Stomach (tissue), 4 donors: ENCODE results near the gene KRT80.

Experiments used
- EP300 ChIP-seq: sonication (generic); formaldehyde crosslinking; IDR thresholded peaks from one replicate; pipeline ENCODE4 v1.6.1; 2017; ENCODE audit warnings: antibody characterized with exemption
- POLR2A ChIP-seq, 4 donors: fragments of 450-650 bp; IDR thresholded peaks; one replicate each; pipeline ENCODE4 v1.6.1; 2016; ENCODE audit warnings: antibody characterized with exemption in 4 of 4, control low read depth in 2 of 4, mild to moderate bottlenecking in 1 of 4, moderate library complexity in 1 of 4
- TF ChIP-seq, protein P1 (sequence below), 7 experiments: fragments of 450-650 bp in 4 of 7; fragments of 200-600 bp in 3 of 7; sonication (generic) in 3 of 7; IDR thresholded peaks; one replicate each; pipeline ENCODE4 v1.5.1; 2016 to 2019; ENCODE audit warnings: antibody characterized with exemption in 7 of 7, control low read depth in 2 of 7, mild to moderate bottlenecking in 1 of 7

DNA sequence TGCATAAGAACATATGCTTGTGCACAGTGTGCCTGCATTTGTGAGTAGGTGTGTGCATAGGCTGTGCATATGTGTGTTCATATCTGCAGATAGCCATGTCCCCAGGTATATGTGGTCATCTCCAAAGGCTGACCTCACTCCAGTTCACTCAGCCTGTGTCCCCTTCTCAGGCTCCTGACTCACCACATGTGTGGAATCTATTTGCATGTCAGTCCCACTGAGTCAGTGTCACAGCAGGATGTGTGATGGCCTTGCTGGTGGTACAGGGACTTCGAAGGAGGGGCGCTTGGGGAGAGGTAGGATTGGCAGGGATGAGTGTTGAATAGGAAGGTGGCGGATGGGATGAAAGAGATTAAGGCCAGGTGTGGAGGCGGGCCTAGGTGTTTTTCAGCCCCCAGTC is 35.5 kb downstream of the KRT80 start:
- TF ChIP-seq POLR2A (IDR thresholded peaks at IDR 0.05) = no peak
- no peak for TF ChIP-seq EP300
- TF ChIP-seq, protein P1, sequence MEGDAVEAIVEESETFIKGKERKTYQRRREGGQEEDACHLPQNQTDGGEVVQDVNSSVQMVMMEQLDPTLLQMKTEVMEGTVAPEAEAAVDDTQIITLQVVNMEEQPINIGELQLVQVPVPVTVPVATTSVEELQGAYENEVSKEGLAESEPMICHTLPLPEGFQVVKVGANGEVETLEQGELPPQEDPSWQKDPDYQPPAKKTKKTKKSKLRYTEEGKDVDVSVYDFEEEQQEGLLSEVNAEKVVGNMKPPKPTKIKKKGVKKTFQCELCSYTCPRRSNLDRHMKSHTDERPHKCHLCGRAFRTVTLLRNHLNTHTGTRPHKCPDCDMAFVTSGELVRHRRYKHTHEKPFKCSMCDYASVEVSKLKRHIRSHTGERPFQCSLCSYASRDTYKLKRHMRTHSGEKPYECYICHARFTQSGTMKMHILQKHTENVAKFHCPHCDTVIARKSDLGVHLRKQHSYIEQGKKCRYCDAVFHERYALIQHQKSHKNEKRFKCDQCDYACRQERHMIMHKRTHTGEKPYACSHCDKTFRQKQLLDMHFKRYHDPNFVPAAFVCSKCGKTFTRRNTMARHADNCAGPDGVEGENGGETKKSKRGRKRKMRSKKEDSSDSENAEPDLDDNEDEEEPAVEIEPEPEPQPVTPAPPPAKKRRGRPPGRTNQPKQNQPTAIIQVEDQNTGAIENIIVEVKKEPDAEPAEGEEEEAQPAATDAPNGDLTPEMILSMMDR (IDR thresholded peaks at IDR 0.05) = no peak
